SK-N-MC (cell line): ENCODE measurements around the gene STK33.

Experiments used
- EZH2 ChIP-seq: fragments of 200-600 bp; sonication (generic); IDR thresholded peaks from one replicate; pipeline ENCODE4 v1.6.1; 2017; ENCODE audit warnings: antibody characterized with exemption
- POLR2AphosphoS5 ChIP-seq: IDR thresholded peaks from 2 replicates; pipeline ENCODE4 v1.6.1; 2012; ENCODE audit warnings: mild to moderate bottlenecking, low read depth, low read length, borderline replicate concordance

DNA sequence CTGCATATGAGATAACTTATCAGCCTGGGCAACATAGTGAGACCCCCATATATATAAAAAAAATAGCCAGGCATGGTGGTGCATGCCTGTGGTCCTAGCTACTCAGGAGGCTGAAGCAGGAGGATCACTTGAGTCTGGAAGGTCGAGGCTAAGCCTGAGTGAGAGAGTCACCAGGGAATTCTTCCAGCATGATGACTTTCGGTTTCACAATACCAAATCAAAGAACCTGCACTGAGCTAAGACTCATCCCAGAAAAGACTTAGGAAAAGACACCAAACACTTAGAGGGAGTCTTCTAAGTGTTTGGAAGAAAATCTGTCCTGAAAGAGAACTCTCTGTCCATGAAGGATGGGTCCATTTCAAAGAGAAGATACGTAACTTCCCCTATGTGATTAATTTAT, 12.7 kb downstream of the STK33 start:
- TF ChIP-seq POLR2AphosphoS5 = no peak
- TF ChIP-seq EZH2 = no peak
